DOHH2 (cell line): ENCODE results near the gene DNAAF9.

Experiments
- H3F3A ChIP-seq: fragments of 200-600 bp; sonication (generic), shearing (Covaris generic); 2 replicates; pipeline ENCODE4 v1.6.0; 2016; ENCODE audit warnings: antibody characterized with exemption, mild to moderate bottlenecking; ENCODE audit not compliant: control insufficient read depth, insufficient read depth
- H3K27ac ChIP-seq: fragments of 200-600 bp; sonication (generic); 2 replicates; pipeline ENCODE4 v1.5.1; 2014; ENCODE audit warnings: low read depth, mild to moderate bottlenecking, low read length, moderate library complexity
- H3K27me3 ChIP-seq: fragments of 200-600 bp; sonication (generic); 2 replicates; pipeline ENCODE4 v1.6.1; 2014; ENCODE audit warnings: mild to moderate bottlenecking, low read length, mixed read lengths; ENCODE audit not compliant: control insufficient read depth
- H3K36me3 ChIP-seq: fragments of 200-600 bp; sonication (generic); 2 replicates; pipeline ENCODE4 v1.6.1; 2014; ENCODE audit warnings: mild to moderate bottlenecking, low read length, moderate library complexity, mixed read lengths; ENCODE audit not compliant: control insufficient read depth
- H3K4me1 ChIP-seq: fragments of 200-600 bp; sonication (generic); 2 replicates; pipeline ENCODE4 v1.6.1; 2014; ENCODE audit warnings: mild to moderate bottlenecking, low read length, mixed read lengths; ENCODE audit not compliant: control insufficient read depth
- H3K4me2 ChIP-seq: fragments of 200-600 bp; sonication (generic); 2 replicates; pipeline ENCODE4 v1.6.0; 2014; ENCODE audit warnings: mild to moderate bottlenecking, low read length, moderate library complexity
- H3K4me3 ChIP-seq: fragments of 200-600 bp; sonication (generic); 2 replicates; pipeline ENCODE4 v1.5.1; 2014; ENCODE audit warnings: mild to moderate bottlenecking, low read length, mixed read lengths
- H3K79me2 ChIP-seq: fragments of 200-600 bp; sonication (generic); 2 replicates; pipeline ENCODE4 v1.6.1; 2014; ENCODE audit warnings: mild to moderate bottlenecking, low read length, mixed read lengths; ENCODE audit not compliant: control insufficient read depth
- H3K9me2 ChIP-seq: fragments of 200-600 bp; sonication (generic); replicated peaks from 2 replicates; pipeline ENCODE4 v1.6.1; 2014; ENCODE audit warnings: mild to moderate bottlenecking, low read length, mixed read lengths; ENCODE audit not compliant: control insufficient read depth
- H3K9me3 ChIP-seq: fragments of 200-600 bp; sonication (generic); 2 replicates; pipeline ENCODE4 v1.6.1; 2014; ENCODE audit warnings: antibody characterized with exemption, low read length, mixed read lengths; ENCODE audit not compliant: control insufficient read depth, insufficient read depth
- H4K20me1 ChIP-seq: fragments of 200-600 bp; sonication (generic); 2 replicates; pipeline ENCODE4 v1.6.0; 2014; ENCODE audit warnings: low read depth, mild to moderate bottlenecking, antibody characterized with exemption, low read length, moderate library complexity; ENCODE audit not compliant: control insufficient read depth, insufficient read depth
- EZH2phosphoT487 ChIP-seq: fragments of 200-600 bp; sonication (generic); IDR thresholded peaks from 2 replicates; pipeline ENCODE4 v1.6.1; 2017; ENCODE audit warnings: borderline replicate concordance, mild to moderate bottlenecking, antibody characterized with exemption, low read length, moderate library complexity, mixed read lengths
- TF ChIP-seq, protein P1 (sequence below): fragments of 200-600 bp; sonication (generic); IDR thresholded peaks from one replicate; pipeline ENCODE4 v1.5.1; 2014; ENCODE audit warnings: antibody characterized with exemption, mild to moderate bottlenecking, low read depth, low read length; ENCODE audit not compliant: poor library complexity, severe bottlenecking

DNAAF9 gene

DNA sequence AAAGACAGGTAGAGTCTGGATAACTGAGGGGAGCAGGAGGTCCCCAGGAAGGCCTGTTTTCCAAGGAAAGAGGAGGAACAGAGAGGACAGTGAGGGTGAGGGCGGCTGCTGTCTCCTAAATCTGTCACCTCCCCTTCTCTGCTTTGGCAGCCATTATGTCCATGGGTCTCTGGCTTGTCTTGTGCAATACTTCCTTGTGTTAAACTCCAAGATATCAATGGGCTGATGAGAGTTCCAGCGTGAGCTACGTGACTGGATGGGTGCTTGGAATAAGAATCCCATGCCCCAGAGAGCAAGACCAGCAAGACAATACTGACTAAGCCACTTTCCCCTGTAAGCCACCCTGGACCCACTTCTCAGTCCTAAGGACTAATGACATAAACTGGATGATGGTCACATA, 26.3 kb upstream of the DNAAF9 start:
- TF ChIP-seq, protein P1, sequence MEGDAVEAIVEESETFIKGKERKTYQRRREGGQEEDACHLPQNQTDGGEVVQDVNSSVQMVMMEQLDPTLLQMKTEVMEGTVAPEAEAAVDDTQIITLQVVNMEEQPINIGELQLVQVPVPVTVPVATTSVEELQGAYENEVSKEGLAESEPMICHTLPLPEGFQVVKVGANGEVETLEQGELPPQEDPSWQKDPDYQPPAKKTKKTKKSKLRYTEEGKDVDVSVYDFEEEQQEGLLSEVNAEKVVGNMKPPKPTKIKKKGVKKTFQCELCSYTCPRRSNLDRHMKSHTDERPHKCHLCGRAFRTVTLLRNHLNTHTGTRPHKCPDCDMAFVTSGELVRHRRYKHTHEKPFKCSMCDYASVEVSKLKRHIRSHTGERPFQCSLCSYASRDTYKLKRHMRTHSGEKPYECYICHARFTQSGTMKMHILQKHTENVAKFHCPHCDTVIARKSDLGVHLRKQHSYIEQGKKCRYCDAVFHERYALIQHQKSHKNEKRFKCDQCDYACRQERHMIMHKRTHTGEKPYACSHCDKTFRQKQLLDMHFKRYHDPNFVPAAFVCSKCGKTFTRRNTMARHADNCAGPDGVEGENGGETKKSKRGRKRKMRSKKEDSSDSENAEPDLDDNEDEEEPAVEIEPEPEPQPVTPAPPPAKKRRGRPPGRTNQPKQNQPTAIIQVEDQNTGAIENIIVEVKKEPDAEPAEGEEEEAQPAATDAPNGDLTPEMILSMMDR = no peak
- no peak for TF ChIP-seq EZH2phosphoT487
- no peaks in the 10 kb centered on the region for H3K9me3 ChIP-seq
- H3K27me3 ChIP-seq = peaks cover 12% of the 10 kb centered on the region
- no peaks in the 10 kb centered on the region for H3K36me3 ChIP-seq
- no peaks in the 10 kb centered on the region for H3F3A ChIP-seq
- no peak overlapping the region for H3K4me3 ChIP-seq
- no peaks in the 10 kb centered on the region for H3K9me2 ChIP-seq
- H3K27ac ChIP-seq = no peak overlapping the region
- no peaks in the 10 kb centered on the region for H3K79me2 ChIP-seq
- peaks cover 5% of the 10 kb centered on the region; the same call in 1 of the 2 replicates for H3K4me1 ChIP-seq
- no peak overlapping the region for H3K4me2 ChIP-seq
- 0 out of 2 replicates have a peak, but pooled peaks cover 2% of the 10 kb centered on the region for H4K20me1 ChIP-seq

DNA sequence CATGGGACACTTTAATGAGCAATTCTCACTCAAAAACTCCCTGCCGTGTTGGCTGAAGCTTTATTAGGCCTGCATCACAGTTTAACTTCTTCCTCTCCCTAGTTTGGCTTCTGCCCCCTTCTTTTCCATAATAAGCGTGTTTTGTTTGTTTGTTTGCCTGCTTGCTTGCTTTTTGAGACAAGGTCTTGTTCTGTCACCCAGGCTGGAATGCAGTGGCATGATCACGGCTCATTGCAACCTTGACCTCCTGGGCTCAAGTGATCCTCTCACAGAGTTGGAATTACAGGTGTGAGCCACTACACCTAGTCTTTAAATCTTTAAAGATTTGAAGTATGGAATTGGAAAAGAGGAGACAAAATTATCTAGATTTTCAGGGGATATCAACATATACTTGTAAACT, 25.4 kb upstream of the DNAAF9 start:
- TF ChIP-seq, protein P1 = no peak
- TF ChIP-seq EZH2phosphoT487 = no peak

DNA sequence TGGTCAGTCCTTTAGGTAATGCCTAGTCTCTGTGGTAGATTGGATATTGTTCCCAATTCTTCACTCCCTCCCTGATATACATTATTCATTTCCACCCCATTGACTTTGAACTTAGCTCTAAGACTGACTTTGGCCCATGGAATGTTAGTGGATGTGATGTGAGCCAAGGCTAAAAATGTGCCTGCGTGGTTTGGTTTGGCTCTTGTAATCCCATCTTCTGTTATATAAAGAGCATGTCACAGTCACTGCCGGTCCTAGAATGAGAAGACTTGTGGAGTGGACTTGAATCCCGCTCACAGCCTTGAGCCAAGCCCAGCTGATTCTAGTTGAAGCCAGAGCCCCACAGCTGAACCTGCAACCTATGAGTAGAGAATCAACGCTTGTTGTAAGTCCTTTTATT, 23.6 kb upstream of the DNAAF9 start:
- 0 out of 2 replicates have a peak, but pooled peaks cover 2% of the 10 kb centered on the region for H4K20me1 ChIP-seq
- H3K4me3 ChIP-seq = no peak overlapping the region
- no peak overlapping the region for H3K4me2 ChIP-seq
- no peaks in the 10 kb centered on the region for H3K9me2 ChIP-seq
- no peaks in the 10 kb centered on the region for H3F3A ChIP-seq
- H3K79me2 ChIP-seq = no peaks in the 10 kb centered on the region
- H3K36me3 ChIP-seq = no peaks in the 10 kb centered on the region
- peaks cover 12% of the 10 kb centered on the region for H3K27me3 ChIP-seq
- no peak overlapping the region for H3K27ac ChIP-seq
- peaks cover 5% of the 10 kb centered on the region; the same call in 1 of the 2 replicates for H3K4me1 ChIP-seq
- no peaks in the 10 kb centered on the region for H3K9me3 ChIP-seq
- TF ChIP-seq, protein P1 = no peak
- no peak for TF ChIP-seq EZH2phosphoT487

More for the DNA sequence above, 25.4 kb upstream of the DNAAF9 start:
- H3K36me3 ChIP-seq = no peaks in the 10 kb centered on the region
- peaks cover 12% of the 10 kb centered on the region for H3K27me3 ChIP-seq
- H3F3A ChIP-seq = no peaks in the 10 kb centered on the region
- 0 out of 2 replicates have a peak, but pooled peaks cover 2% of the 10 kb centered on the region for H4K20me1 ChIP-seq
- H3K4me1 ChIP-seq = peaks cover 5% of the 10 kb centered on the region; the same call in 1 of the 2 replicates
- H3K9me2 ChIP-seq = no peaks in the 10 kb centered on the region
- no peaks in the 10 kb centered on the region for H3K9me3 ChIP-seq
- H3K4me3 ChIP-seq = no peak overlapping the region
- H3K4me2 ChIP-seq = no peak overlapping the region
- H3K79me2 ChIP-seq = no peaks in the 10 kb centered on the region
- no peak overlapping the region for H3K27ac ChIP-seq
